GM21723 (cell line): ENCODE measurements around the gene ZNF69.

Source experiments
- ATAC-seq: cut with Tn5 transposase; IDR thresholded peaks from one replicate; pipeline ENCODE4 v1.9.1; 2021; ENCODE audit warnings: mild to moderate bottlenecking, moderate library complexity; ENCODE audit not compliant: unreplicated experiment

The ZNF69 gene

GRCh38 chr19:11950312-11950711, 62.7 kb downstream of the ZNF69 start:
- ATAC-seq: no peak
